Measurements from ENCODE around the gene NRXN3. TPM values are rescaled to one million over a fixed set of nuclear protein-coding genes. Genes with fewer than 3 reads are reported as not detected.
A peak's percentile ranks its signal among the peaks of the same experiment; 100 is the strongest.

Gene NRXN3
- total RNA-seq, 1 experiment from 2014 or later, result not detected

DNA sequence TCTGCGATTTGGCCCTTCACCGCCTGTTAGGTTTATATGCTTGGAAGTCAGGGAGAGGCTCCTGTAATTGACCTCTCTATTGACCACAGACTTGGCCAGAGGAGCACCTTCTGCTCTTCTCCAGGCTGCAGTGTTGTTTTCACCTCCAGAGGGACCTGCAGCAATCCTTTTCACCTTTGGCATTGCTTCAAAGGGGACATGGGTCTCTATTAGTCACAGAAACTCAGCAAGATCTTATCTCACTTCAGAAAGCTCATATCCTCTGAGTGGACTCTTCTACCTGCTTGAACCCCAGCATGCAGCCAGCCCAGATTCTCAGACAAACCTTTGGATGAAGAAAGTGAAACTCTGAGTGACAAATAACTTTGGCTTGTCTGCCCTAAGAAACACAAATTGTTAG lies 339.3 kb downstream of the NRXN3 start:
- no peaks in the 10 kb centered on the region for H3K36me3 Mint-ChIP-seq (ENCODE audit: insufficient read depth, unreplicated experiment)
- no peaks in the 10 kb centered on the region for H3K4me1 Mint-ChIP-seq (ENCODE audit: low read depth, unreplicated experiment)
- no peaks in the 10 kb centered on the region for H3K9me3 Mint-ChIP-seq (ENCODE audit: low read depth, unreplicated experiment)
- DNase-seq, result no peak
- no peak overlapping the region for H3K4me3 Mint-ChIP-seq (ENCODE audit: low read depth, unreplicated experiment)
- no peak overlapping the region for H3K27ac Mint-ChIP-seq (ENCODE audit: unreplicated experiment)
- BruUV-seq (replicated peaks), result no TSS peak
- H3K27me3 Mint-ChIP-seq (ENCODE audit: unreplicated experiment), result peaks cover 17% of the 10 kb centered on the region
- CTCF ChIA-PET, result no interaction called here
- TF ChIP-seq, protein P1, sequence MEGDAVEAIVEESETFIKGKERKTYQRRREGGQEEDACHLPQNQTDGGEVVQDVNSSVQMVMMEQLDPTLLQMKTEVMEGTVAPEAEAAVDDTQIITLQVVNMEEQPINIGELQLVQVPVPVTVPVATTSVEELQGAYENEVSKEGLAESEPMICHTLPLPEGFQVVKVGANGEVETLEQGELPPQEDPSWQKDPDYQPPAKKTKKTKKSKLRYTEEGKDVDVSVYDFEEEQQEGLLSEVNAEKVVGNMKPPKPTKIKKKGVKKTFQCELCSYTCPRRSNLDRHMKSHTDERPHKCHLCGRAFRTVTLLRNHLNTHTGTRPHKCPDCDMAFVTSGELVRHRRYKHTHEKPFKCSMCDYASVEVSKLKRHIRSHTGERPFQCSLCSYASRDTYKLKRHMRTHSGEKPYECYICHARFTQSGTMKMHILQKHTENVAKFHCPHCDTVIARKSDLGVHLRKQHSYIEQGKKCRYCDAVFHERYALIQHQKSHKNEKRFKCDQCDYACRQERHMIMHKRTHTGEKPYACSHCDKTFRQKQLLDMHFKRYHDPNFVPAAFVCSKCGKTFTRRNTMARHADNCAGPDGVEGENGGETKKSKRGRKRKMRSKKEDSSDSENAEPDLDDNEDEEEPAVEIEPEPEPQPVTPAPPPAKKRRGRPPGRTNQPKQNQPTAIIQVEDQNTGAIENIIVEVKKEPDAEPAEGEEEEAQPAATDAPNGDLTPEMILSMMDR (IDR thresholded peaks at IDR 0.05; ENCODE audit: unreplicated experiment), result no peak
- intact Hi-C loops (cut with micrococcal nuclease; ENCODE audit: unreplicated experiment), result no loop called here

DNA sequence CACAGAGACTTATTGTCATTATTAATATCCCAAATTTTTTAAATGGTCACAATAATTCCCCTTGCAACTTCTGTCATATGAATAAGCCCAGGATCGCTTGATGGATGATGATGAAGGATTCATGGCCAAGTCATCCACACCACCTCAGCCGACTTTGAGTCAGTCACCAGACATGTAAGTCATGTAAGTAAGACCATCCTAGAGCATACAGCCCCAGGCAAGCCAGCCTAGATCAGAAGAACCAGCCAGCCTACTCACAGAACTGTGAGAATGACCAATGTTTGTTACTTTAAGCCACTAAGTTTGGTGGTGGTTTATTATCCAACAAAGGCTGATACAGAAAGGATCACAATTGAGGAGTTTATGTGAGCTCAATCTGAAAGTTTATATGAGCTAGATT lies 341.8 kb downstream of the NRXN3 start:
- peaks cover 33% of the 10 kb centered on the region for H3K27me3 Mint-ChIP-seq (ENCODE audit: unreplicated experiment)

DNA sequence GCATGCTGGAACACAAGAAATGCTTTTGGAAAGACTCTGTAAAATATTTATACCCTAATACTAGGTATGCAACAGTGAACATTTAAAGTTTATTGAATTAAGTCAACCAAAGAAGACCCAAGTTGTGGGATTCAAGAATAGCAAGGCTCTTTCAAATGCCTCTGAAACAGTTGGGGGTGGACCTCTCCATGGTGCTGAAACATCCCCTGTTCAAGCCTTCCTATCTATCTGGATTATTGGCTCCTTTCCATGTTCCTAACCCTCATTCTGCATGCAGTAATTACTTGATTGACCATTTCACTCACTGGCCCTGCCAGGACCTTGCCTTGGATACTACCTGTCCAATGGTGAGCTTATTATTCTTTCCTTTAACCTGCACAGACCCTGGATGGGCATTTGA lies 349.7 kb downstream of the NRXN3 start:
- H3K9me3 Mint-ChIP-seq (ENCODE audit: low read depth, unreplicated experiment), result peaks cover 2% of the 10 kb centered on the region
- peak; percentile 38 for DNase-seq
- TF ChIP-seq, protein P1 (IDR thresholded peaks at IDR 0.05; ENCODE audit: unreplicated experiment), result no peak
- BruUV-seq (replicated peaks), result no TSS peak
- H3K27ac Mint-ChIP-seq (ENCODE audit: unreplicated experiment), result no peak overlapping the region
- H3K4me3 Mint-ChIP-seq (ENCODE audit: low read depth, unreplicated experiment), result no peak overlapping the region
- CTCF ChIA-PET, result no interaction called here
- no peaks in the 10 kb centered on the region for H3K36me3 Mint-ChIP-seq (ENCODE audit: insufficient read depth, unreplicated experiment)
- intact Hi-C loops (cut with micrococcal nuclease; ENCODE audit: unreplicated experiment), result no loop called here
- H3K27me3 Mint-ChIP-seq (ENCODE audit: unreplicated experiment), result peaks cover 13% of the 10 kb centered on the region
- no peaks in the 10 kb centered on the region for H3K4me1 Mint-ChIP-seq (ENCODE audit: low read depth, unreplicated experiment)

More for the DNA sequence above, 341.8 kb downstream of the NRXN3 start:
- no peaks in the 10 kb centered on the region for H3K9me3 Mint-ChIP-seq (ENCODE audit: low read depth, unreplicated experiment)
- no peaks in the 10 kb centered on the region for H3K36me3 Mint-ChIP-seq (ENCODE audit: insufficient read depth, unreplicated experiment)
- intact Hi-C loops (cut with micrococcal nuclease; ENCODE audit: unreplicated experiment), result no loop called here
- no TSS peak for BruUV-seq (replicated peaks)
- CTCF ChIA-PET, result no interaction called here
- H3K4me1 Mint-ChIP-seq (ENCODE audit: low read depth, unreplicated experiment), result no peaks in the 10 kb centered on the region
- DNase-seq, result no peak
- no peak overlapping the region for H3K27ac Mint-ChIP-seq (ENCODE audit: unreplicated experiment)
- H3K4me3 Mint-ChIP-seq (ENCODE audit: low read depth, unreplicated experiment), result no peak overlapping the region
- TF ChIP-seq, protein P1 (IDR thresholded peaks at IDR 0.05; ENCODE audit: unreplicated experiment), result no peak

DNA sequence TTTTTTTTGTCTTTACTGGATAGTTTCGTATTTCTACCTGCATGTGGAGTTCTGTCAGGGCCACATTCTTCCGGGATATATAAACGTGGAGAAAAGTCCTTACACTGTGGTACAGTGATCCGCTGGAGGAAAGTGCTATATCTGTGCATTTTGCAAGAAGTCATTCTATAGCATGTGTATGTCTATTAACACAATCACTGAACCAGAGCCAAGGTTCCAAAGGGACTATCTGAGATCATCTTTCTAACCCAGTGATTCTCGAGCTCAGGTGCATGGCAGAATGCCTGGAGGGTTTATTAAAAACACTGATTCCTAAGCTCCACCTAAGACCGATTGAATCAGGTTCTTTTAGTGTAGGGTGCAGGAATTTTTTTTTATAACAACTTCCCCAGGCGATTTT lies 354.0 kb downstream of the NRXN3 start:
- Mint-ChIP-seq H3K36me3 (ENCODE audit: insufficient read depth, unreplicated experiment) (no peaks in the 10 kb centered on the region), H3K27me3 (ENCODE audit: unreplicated experiment) (no peaks in the 10 kb centered on the region), H3K27ac (ENCODE audit: unreplicated experiment) (no peak overlapping the region), H3K9me3 (ENCODE audit: low read depth, unreplicated experiment) (peaks cover 2% of the 10 kb centered on the region), H3K4me3 (ENCODE audit: low read depth, unreplicated experiment) (no peak overlapping the region), H3K4me1 (ENCODE audit: low read depth, unreplicated experiment) (no peaks in the 10 kb centered on the region)
- CTCF ChIA-PET, result no interaction called here
- DNase-seq, result no peak
- no TSS peak for BruUV-seq (replicated peaks)
- TF ChIP-seq, protein P1 (IDR thresholded peaks at IDR 0.05; ENCODE audit: unreplicated experiment), result no peak
- intact Hi-C loops (cut with micrococcal nuclease; ENCODE audit: unreplicated experiment), result no loop called here
